ENCODE measurements around the gene PI4KB. TPM values are rescaled to one million over a fixed set of nuclear protein-coding genes. Genes with fewer than 3 reads are reported as not detected.
"Not testable (repeated sequence)": the region's sequence is repeated elsewhere in the genome, so short reads cannot be mapped to it uniquely, and the experiment has no call there.

Gene PI4KB
- polyA plus RNA-seq, 1 of the 3 experiments (the other 2 are of a cell fraction): 62.9 TPM

- TF ChIP-seq USF2 (IDR thresholded peaks at IDR 0.05; ENCODE audit: borderline replicate concordance, low read depth, low read length) (no peak), CHD2 (IDR thresholded peaks at IDR 0.05; ENCODE audit: low read length, partially characterized antibody) (no peak), CTCF (IDR thresholded peaks at IDR 0.05) (no peak)
These were observed 29.5 kb upstream of the PI4KB start (continued) for GRCh38 chr1:151356696-151357095.

GRCh38 chr1:151352021-151352718 lies 25.0 kb upstream of the PI4KB start:
- DNase-seq: no peak
- no peak overlapping the region for H2AFZ ChIP-seq (ENCODE audit: low read depth)
- no peak overlapping the region for H3K4me2 ChIP-seq
- TF ChIP-seq GABPA (IDR thresholded peaks at IDR 0.05; ENCODE audit: low read depth) (no peak), CHD2 (IDR thresholded peaks at IDR 0.05; ENCODE audit: low read length, partially characterized antibody) (no peak), MAX (IDR thresholded peaks at IDR 0.05; ENCODE audit: low read depth) (no peak)
- no peaks in the 10 kb centered on the region for H3K79me2 ChIP-seq (ENCODE audit: insufficient read depth)
- ChIA-PET POLR2A (no interaction called here), CTCF (interaction anchor here (0.8 to 6.0 kb wide), 2 partner anchors 9 to 12 kb away, joined by 3 to 34 read pairs; no protein-coding TSS in a partner anchor)
- peaks cover 0 to 4% of the 10 kb centered on the region in 2 experiments; a peak in 1 of 4 replicates for H3K4me1 ChIP-seq (ENCODE audit: control insufficient read depth in 1 of 2, insufficient read depth in 2 of 2, low read depth in 1 of 2, low read length in 1 of 2)
- no peaks in the 10 kb centered on the region; the same call in 1 of the 2 replicates for H3K27me3 ChIP-seq (ENCODE audit: insufficient read depth)
- H3K36me3 ChIP-seq (replicated peaks in 1 of 2; ENCODE audit: control insufficient read depth in 1 of 2, insufficient read depth in 2 of 2, low read length in 1 of 2): no peaks in the 10 kb centered on the region
- no peaks in the 10 kb centered on the region for H3K9me3 ChIP-seq
- H4K20me1 ChIP-seq (ENCODE audit: insufficient read depth): no peaks in the 10 kb centered on the region
- no peak overlapping the region for H3K27ac ChIP-seq (ENCODE audit: low read depth in 2 of 2, low read length in 1 of 2)
- no peaks in the 10 kb centered on the region for H3F3A ChIP-seq (replicated peaks; ENCODE audit: insufficient read depth)
- H3K9me2 ChIP-seq: no peaks in the 10 kb centered on the region
- H3K4me3 ChIP-seq (ENCODE audit: low read depth in 2 of 2, low read length in 1 of 2): no peak overlapping the region
- WGBS (ENCODE audit: low lambda C conversion rate): 75% methylated on average over 6 of the region's 6 CpGs
- H3K9ac ChIP-seq: no peak overlapping the region

GRCh38 chr1:151350323-151350722 lies 23.1 kb upstream of the PI4KB start:
- WGBS (ENCODE audit: low lambda C conversion rate): 72% methylated on average over 9 of the region's 9 CpGs
- not testable (repeated sequence) for H3K27ac ChIP-seq (ENCODE audit: low read depth in 2 of 2, low read length in 1 of 2); H3K9me2 ChIP-seq; H3K4me3 ChIP-seq (ENCODE audit: low read depth in 2 of 2, low read length in 1 of 2); DNase-seq; H3K36me3 ChIP-seq (replicated peaks in 1 of 2; ENCODE audit: control insufficient read depth in 1 of 2, insufficient read depth in 2 of 2, low read length in 1 of 2); H3F3A ChIP-seq (replicated peaks; ENCODE audit: insufficient read depth); H3K9me3 ChIP-seq; H3K4me2 ChIP-seq; H3K9ac ChIP-seq; H4K20me1 ChIP-seq (ENCODE audit: insufficient read depth); H3K27me3 ChIP-seq (ENCODE audit: insufficient read depth); H3K79me2 ChIP-seq (ENCODE audit: insufficient read depth); H2AFZ ChIP-seq (ENCODE audit: low read depth)
- POLR2A ChIA-PET: interaction anchor here (0.6 kb wide), 1 partner anchor 69 kb away, joined by 3 read pairs; no protein-coding TSS in a partner anchor
- H3K4me1 ChIP-seq (ENCODE audit: control insufficient read depth in 1 of 2, insufficient read depth in 2 of 2, low read depth in 1 of 2, low read length in 1 of 2): peaks cover 8 to 13% of the 10 kb centered on the region in 2 experiments; a peak in 2 of 4 replicates
- CTCF ChIA-PET: interaction anchor here (1.6 to 6.0 kb wide), 2 partner anchors 10 to 18 kb away, joined by 4 to 34 read pairs; no protein-coding TSS in a partner anchor
